OCI-LY3 (cell line): ENCODE measurements around the gene SOCS7.

ENCODE experiments used
- EZH2phosphoT487 ChIP-seq: fragments of 200-600 bp; shearing (Covaris generic); IDR thresholded peaks from 2 replicates; pipeline ENCODE4 v1.6.1; 2018; ENCODE audit warnings: antibody characterized with exemption, mixed run types, low read depth
- TF ChIP-seq, protein P1 (sequence below): fragments of 200-600, 300-600 bp; sonication (generic); IDR thresholded peaks from 2 replicates; pipeline ENCODE4 v1.5.1; 2014; ENCODE audit warnings: antibody characterized with exemption, low read length, low read depth

DNA sequence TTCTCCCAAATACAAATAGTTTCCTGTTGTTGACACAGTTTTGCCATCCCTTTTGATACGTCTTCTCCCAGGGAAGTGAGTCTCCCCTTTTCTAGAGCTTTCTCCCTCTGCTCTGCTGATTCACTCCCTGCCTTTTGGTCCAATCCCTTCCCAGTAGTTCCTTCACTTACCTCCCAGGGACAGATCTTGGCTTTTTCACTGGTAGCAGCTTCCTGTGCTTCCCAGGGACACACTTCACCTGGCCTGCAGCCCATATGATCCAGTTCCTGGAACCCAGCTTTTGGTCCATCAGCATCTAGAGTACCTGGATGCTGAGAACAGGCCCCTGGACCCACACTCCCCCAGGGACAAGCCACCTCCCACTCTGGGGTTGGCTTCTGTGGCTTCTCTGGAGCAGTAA, 23.7 kb upstream of the SOCS7 start:
- TF ChIP-seq, protein P1, sequence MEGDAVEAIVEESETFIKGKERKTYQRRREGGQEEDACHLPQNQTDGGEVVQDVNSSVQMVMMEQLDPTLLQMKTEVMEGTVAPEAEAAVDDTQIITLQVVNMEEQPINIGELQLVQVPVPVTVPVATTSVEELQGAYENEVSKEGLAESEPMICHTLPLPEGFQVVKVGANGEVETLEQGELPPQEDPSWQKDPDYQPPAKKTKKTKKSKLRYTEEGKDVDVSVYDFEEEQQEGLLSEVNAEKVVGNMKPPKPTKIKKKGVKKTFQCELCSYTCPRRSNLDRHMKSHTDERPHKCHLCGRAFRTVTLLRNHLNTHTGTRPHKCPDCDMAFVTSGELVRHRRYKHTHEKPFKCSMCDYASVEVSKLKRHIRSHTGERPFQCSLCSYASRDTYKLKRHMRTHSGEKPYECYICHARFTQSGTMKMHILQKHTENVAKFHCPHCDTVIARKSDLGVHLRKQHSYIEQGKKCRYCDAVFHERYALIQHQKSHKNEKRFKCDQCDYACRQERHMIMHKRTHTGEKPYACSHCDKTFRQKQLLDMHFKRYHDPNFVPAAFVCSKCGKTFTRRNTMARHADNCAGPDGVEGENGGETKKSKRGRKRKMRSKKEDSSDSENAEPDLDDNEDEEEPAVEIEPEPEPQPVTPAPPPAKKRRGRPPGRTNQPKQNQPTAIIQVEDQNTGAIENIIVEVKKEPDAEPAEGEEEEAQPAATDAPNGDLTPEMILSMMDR, result no peak
- TF ChIP-seq EZH2phosphoT487, result no peak
